ENCODE measurements around the gene GDF10.

The GDF10 gene

DNA sequence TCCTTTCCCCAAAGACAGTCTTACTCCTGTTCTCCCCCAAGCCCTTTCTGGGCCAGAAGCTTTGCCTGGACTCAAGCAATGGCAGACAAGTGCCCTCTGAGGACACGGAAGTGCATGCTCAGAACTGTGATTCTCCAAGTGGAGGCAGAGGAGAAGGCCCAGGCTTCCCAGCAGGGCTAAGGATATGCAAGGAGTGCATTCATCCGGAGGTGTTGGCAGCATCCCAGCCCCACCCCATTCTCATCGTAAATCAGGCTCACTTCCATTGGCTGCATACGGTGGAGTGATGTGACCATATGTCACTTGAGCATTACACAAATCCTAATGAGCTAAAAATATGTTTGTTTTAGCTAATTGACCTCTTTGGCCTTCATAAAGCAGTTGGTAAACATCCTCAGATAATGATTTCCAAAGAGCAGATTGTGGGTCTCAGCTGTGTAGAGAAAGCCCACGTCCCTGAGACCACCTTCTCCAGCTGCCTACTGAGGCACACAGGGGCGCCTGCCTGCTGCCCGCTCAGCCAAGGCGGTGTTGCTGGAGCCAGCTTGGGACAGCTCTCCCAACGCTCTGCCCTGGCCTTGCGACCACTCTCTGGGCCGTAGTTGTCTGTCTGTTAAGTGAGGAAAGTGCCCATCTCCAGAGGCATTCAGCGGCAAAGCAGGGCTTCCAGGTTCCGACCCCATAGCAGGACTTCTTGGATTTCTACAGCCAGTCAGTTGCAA, 46.7 kb downstream of the GDF10 start:
- Histone ChIP-seq H3K9me3 (ENCODE audit: control insufficient read depth, low read length) (no peaks in the 10 kb centered on the region), H3K27me3 (ENCODE audit: control insufficient read depth, insufficient read depth, low read length) (no peaks in the 10 kb centered on the region), H3K4me1 (ENCODE audit: control insufficient read depth, insufficient read depth, low read length) (no peaks in the 10 kb centered on the region), H3K36me3 (ENCODE audit: control insufficient read depth, insufficient read depth, low read length) (no peaks in the 10 kb centered on the region), H3K4me3 (ENCODE audit: low read length) (no peak overlapping the region), H3K9ac (ENCODE audit: low read length) (no peak overlapping the region)

DNA sequence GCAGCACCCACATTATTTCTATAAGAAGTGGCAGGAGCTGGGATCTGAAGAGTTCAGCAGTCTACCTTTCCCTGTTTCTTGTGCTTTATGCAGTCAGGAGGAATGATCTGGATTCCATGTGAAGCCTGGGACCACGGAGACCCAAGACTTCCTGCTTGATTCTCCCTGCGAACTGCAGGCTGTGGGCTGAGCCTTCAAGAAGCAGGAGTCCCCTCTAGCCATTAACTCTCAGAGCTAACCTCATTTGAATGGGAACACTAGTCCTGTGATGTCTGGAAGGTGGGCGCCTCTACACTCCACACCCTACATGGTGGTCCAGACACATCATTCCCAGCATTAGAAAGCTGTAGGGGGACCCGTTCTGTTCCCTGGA, 47.3 kb downstream of the GDF10 start:
- Histone ChIP-seq H3K9me3 (ENCODE audit: control insufficient read depth, low read length) (no peaks in the 10 kb centered on the region), H3K4me1 (ENCODE audit: control insufficient read depth, insufficient read depth, low read length) (no peaks in the 10 kb centered on the region), H3K4me3 (ENCODE audit: low read length) (no peak overlapping the region), H3K36me3 (ENCODE audit: control insufficient read depth, insufficient read depth, low read length) (no peaks in the 10 kb centered on the region), H3K9ac (ENCODE audit: low read length) (no peak overlapping the region), H3K27me3 (ENCODE audit: control insufficient read depth, insufficient read depth, low read length) (no peaks in the 10 kb centered on the region)

GRCh38 chr10:47348138-47348651, 48.2 kb downstream of the GDF10 start, which contains the start of gene RBP3:
Gene RBP3, plus strand, starts transcription at chr10:47348363. Its CDS starts 122 bp downstream, at chr10:47348485.
- Histone ChIP-seq H3K4me3 (ENCODE audit: low read length) (no peak within 1 kb of the TSS), H3K9me3 (ENCODE audit: control insufficient read depth, low read length) (no peaks in the 10 kb centered on the region), H3K27me3 (ENCODE audit: control insufficient read depth, insufficient read depth, low read length) (no peaks in the 10 kb centered on the region), H3K9ac (ENCODE audit: low read length) (no peak within 1 kb of the TSS), H3K4me1 (ENCODE audit: control insufficient read depth, insufficient read depth, low read length) (no peaks in the 10 kb centered on the region), H3K36me3 (ENCODE audit: control insufficient read depth, insufficient read depth, low read length) (no peaks in the 10 kb centered on the region)

DNA sequence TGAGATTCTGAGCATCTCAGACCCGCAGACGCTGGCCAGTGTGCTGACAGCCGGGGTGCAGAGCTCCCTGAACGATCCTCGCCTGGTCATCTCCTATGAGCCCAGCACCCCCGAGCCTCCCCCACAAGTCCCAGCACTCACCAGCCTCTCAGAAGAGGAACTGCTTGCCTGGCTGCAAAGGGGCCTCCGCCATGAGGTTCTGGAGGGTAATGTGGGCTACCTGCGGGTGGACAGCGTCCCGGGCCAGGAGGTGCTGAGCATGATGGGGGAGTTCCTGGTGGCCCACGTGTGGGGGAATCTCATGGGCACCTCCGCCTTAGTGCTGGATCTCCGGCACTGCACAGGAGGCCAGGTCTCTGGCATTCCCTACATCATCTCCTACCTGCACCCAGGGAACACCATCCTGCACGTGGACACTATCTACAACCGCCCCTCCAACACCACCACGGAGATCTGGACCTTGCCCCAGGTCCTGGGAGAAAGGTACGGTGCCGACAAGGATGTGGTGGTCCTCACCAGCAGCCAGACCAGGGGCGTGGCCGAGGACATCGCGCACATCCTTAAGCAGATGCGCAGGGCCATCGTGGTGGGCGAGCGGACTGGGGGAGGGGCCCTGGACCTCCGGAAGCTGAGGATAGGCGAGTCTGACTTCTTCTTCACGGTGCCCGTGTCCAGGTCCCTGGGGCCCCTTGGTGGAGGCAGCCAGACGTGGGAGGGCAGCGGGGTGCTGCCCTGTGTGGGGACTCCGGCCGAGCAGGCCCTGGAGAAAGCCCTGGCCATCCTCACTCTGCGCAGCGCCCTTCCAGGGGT, 48.9 kb downstream of the GDF10 start:
- no peaks in the 10 kb centered on the region for H3K4me1 ChIP-seq (ENCODE audit: control insufficient read depth, insufficient read depth, low read length)
- H3K9me3 ChIP-seq (ENCODE audit: control insufficient read depth, low read length) = no peaks in the 10 kb centered on the region
- H3K4me3 ChIP-seq (ENCODE audit: low read length) = no peak overlapping the region
- no peaks in the 10 kb centered on the region for H3K36me3 ChIP-seq (ENCODE audit: control insufficient read depth, insufficient read depth, low read length)
- no peak overlapping the region for H3K9ac ChIP-seq (ENCODE audit: low read length)
- no peaks in the 10 kb centered on the region for H3K27me3 ChIP-seq (ENCODE audit: control insufficient read depth, insufficient read depth, low read length)

DNA sequence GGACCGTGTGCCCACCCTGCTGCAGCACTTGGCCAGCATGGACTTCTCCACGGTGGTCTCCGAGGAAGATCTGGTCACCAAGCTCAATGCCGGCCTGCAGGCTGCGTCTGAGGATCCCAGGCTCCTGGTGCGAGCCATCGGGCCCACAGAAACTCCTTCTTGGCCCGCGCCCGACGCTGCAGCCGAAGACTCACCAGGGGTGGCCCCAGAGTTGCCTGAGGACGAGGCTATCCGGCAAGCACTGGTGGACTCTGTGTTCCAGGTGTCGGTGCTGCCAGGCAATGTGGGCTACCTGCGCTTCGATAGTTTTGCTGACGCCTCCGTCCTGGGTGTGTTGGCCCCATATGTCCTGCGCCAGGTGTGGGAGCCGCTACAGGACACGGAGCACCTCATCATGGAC, 49.5 kb downstream of the GDF10 start:
- Histone ChIP-seq H3K36me3 (ENCODE audit: control insufficient read depth, insufficient read depth, low read length) (no peaks in the 10 kb centered on the region), H3K27me3 (ENCODE audit: control insufficient read depth, insufficient read depth, low read length) (no peaks in the 10 kb centered on the region), H3K4me3 (ENCODE audit: low read length) (no peak overlapping the region), H3K4me1 (ENCODE audit: control insufficient read depth, insufficient read depth, low read length) (no peaks in the 10 kb centered on the region), H3K9ac (ENCODE audit: low read length) (no peak overlapping the region), H3K9me3 (ENCODE audit: control insufficient read depth, low read length) (no peaks in the 10 kb centered on the region)

DNA sequence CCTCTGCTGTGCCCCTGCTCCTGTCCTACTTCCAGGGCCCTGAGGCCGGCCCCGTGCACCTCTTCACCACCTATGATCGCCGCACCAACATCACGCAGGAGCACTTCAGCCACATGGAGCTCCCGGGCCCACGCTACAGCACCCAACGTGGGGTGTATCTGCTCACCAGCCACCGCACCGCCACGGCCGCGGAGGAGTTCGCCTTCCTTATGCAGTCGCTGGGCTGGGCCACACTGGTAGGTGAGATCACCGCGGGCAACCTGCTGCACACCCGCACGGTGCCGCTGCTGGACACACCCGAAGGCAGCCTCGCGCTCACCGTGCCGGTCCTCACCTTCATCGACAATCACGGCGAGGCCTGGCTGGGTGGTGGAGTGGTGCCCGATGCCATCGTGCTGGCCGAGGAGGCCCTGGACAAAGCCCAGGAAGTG, 50.0 kb downstream of the GDF10 start:
- H3K36me3 ChIP-seq (ENCODE audit: control insufficient read depth, insufficient read depth, low read length) = no peaks in the 10 kb centered on the region
- no peaks in the 10 kb centered on the region for H3K9me3 ChIP-seq (ENCODE audit: control insufficient read depth, low read length)
- H3K27me3 ChIP-seq (ENCODE audit: control insufficient read depth, insufficient read depth, low read length) = no peaks in the 10 kb centered on the region
- no peaks in the 10 kb centered on the region for H3K4me1 ChIP-seq (ENCODE audit: control insufficient read depth, insufficient read depth, low read length)
- H3K9ac ChIP-seq (ENCODE audit: low read length) = no peak overlapping the region
- no peak overlapping the region for H3K4me3 ChIP-seq (ENCODE audit: low read length)

DNA sequence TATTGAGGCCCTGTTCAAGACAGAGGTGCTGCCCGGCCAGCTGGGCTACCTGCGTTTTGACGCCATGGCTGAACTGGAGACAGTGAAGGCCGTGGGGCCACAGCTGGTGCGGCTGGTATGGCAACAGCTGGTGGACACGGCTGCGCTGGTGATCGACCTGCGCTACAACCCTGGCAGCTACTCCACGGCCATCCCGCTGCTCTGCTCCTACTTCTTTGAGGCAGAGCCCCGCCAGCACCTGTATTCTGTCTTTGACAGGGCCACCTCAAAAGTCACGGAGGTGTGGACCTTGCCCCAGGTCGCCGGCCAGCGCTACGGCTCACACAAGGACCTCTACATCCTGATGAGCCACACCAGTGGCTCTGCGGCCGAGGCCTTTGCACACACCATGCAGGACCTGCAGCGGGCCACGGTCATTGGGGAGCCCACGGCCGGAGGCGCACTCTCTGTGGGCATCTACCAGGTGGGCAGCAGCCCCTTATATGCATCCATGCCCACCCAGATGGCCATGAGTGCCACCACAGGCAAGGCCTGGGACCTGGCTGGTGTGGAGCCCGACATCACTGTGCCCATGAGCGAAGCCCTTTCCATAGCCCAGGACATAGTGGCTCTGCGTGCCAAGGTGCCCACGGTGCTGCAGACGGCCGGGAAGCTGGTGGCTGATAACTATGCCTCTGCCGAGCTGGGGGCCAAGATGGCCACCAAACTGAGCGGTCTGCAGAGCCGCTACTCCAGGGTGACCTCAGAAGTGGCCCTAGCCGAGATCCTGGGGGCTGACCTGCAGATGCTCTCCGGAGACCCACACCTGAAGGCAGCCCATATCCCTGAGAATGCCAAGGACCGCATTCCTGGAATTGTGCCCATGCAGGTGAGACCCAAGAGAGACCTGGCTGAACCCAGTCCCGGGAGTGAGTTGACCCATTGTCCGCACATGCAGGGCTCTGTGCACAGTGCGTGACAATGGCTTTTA, 51.0 kb downstream of the GDF10 start:
- Histone ChIP-seq H3K9me3 (ENCODE audit: control insufficient read depth, low read length) (no peaks in the 10 kb centered on the region), H3K36me3 (ENCODE audit: control insufficient read depth, insufficient read depth, low read length) (no peaks in the 10 kb centered on the region), H3K27me3 (ENCODE audit: control insufficient read depth, insufficient read depth, low read length) (no peaks in the 10 kb centered on the region), H3K9ac (ENCODE audit: low read length) (no peak overlapping the region), H3K4me1 (ENCODE audit: control insufficient read depth, insufficient read depth, low read length) (no peaks in the 10 kb centered on the region), H3K4me3 (ENCODE audit: low read length) (no peak overlapping the region)

DNA sequence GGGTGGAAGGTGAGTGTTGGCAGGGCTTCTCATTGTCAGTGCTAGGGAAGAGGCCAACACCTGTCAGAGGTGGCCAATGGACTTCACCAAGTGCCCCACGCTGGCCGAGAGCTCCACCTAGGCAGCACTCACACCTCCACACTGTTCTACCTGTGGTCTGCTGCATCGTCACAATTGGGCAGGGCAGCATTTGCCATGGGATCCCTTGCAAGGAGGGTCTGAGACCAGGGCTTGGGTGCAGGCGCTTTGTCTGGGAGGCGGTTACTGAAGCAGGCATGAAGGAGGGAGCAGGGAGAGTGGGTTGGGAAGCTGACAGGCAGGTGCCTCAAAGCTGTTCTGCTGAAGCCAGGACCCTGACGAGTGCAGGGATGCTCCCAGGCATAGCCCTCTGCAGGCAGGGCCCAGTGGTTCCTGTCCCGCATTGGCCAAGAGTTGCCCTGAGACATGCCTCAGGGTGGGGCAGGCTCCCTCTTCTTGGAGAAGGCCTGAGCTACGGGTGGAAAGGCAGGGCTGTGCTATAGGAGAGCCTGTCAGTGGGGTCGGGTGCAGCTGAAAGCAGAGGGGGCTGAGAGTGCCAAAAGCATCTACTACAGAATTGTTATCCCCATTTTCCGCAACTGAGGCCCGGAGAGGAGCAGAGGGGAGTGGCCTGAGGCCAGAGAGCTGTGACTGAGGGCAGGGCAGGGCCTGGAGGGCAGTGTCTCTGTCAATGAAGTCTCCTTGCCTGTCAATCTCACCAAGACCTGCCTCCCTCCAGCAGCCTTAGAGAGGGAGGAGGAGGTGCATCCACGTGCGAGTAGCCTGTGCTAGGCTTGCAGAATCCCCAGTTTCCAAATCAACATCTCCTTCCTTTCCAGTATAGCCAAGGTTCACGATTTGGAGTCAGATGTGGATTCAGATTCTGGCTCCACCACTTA, 52.2 kb downstream of the GDF10 start:
- Histone ChIP-seq H3K9me3 (ENCODE audit: control insufficient read depth, low read length) (no peaks in the 10 kb centered on the region), H3K27me3 (ENCODE audit: control insufficient read depth, insufficient read depth, low read length) (no peaks in the 10 kb centered on the region), H3K9ac (ENCODE audit: low read length) (no peak overlapping the region), H3K4me1 (ENCODE audit: control insufficient read depth, insufficient read depth, low read length) (no peaks in the 10 kb centered on the region), H3K36me3 (ENCODE audit: control insufficient read depth, insufficient read depth, low read length) (no peaks in the 10 kb centered on the region), H3K4me3 (ENCODE audit: low read length) (no peak overlapping the region)

DNA sequence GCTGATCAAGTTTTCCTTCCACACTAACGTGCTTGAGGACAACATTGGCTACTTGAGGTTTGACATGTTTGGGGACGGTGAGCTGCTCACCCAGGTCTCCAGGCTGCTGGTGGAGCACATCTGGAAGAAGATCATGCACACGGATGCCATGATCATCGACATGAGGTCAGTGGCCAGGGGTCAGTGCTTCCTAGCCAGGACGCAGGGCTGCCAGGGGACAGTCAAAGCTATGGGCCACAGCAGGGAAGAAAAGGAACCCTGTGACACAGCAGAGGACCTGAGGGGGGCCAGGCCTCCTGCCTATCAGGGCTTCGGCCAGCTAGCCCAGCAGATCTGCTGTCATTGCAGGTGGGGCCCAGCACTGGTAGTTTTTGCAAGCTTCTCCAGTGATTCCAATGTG, 53.4 kb downstream of the GDF10 start:
- no peaks in the 10 kb centered on the region for H3K36me3 ChIP-seq (ENCODE audit: control insufficient read depth, insufficient read depth, low read length)
- no peak overlapping the region for H3K9ac ChIP-seq (ENCODE audit: low read length)
- no peaks in the 10 kb centered on the region for H3K27me3 ChIP-seq (ENCODE audit: control insufficient read depth, insufficient read depth, low read length)
- no peaks in the 10 kb centered on the region for H3K9me3 ChIP-seq (ENCODE audit: control insufficient read depth, low read length)
- H3K4me3 ChIP-seq (ENCODE audit: low read length) = no peak overlapping the region
- H3K4me1 ChIP-seq (ENCODE audit: control insufficient read depth, insufficient read depth, low read length) = no peaks in the 10 kb centered on the region

- Histone ChIP-seq H3K4me1 (ENCODE audit: control insufficient read depth, insufficient read depth, low read length) (no peaks in the 10 kb centered on the region), H3K27me3 (ENCODE audit: control insufficient read depth, insufficient read depth, low read length) (no peaks in the 10 kb centered on the region), H3K36me3 (ENCODE audit: control insufficient read depth, insufficient read depth, low read length) (no peaks in the 10 kb centered on the region), H3K9me3 (ENCODE audit: control insufficient read depth, low read length) (no peaks in the 10 kb centered on the region), H3K9ac (ENCODE audit: low read length) (no peak overlapping the region), H3K4me3 (ENCODE audit: low read length) (no peak overlapping the region)
Observed at GRCh38 chr10:47354165-47354564, 54.2 kb downstream of the GDF10 start.

DNA sequence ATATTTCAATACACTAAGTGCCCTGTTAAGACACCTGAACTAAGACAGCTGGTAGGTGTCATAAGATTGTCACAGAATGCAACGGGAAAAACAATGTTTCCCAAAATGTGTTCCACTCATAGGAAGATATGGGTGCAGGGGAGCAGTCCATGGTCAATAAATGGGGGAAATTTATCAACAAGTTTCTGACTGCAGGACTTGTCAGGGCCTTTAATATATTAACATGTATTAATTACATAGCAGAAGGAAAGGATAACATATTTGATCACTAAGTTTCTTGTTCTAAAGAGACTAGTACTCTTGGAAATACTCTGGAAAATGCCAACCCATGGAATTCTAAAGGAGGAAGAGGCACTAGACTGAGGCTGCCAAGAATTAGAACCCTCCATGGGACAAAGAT, 54.9 kb downstream of the GDF10 start:
- Histone ChIP-seq H3K4me3 (ENCODE audit: low read length) (no peak overlapping the region), H3K9ac (ENCODE audit: low read length) (no peak overlapping the region), H3K36me3 (ENCODE audit: control insufficient read depth, insufficient read depth, low read length) (no peaks in the 10 kb centered on the region), H3K9me3 (ENCODE audit: control insufficient read depth, low read length) (no peaks in the 10 kb centered on the region), H3K27me3 (ENCODE audit: control insufficient read depth, insufficient read depth, low read length) (no peaks in the 10 kb centered on the region), H3K4me1 (ENCODE audit: control insufficient read depth, insufficient read depth, low read length) (no peaks in the 10 kb centered on the region)
